Panc1 (cell line): ENCODE measurements around the gene TNFRSF18. TPM values are rescaled to one million over a fixed set of nuclear protein-coding genes. Genes with fewer than 3 reads are reported as not detected.
A peak's percentile ranks its signal among the peaks of the same experiment; 100 is the strongest.

ENCODE experiments used
- ATAC-seq: fragments of 200-7000 bp; cut with Tn5 transposase; 2 replicates; pipeline ENCODE4 v1.9.1; 2020; ENCODE audit warnings: mild to moderate bottlenecking, moderate library complexity
- BruUV-seq: library from RNA; stranded (reverse); fragments of 400-500 nt; replicated peaks from 2 replicates; lab custom pipeline; 2021; lab: Mats Ljungman, UMichigan
- CTCF ChIA-PET: fragments of 300-600 bp; sonication (Branson Sonifier 250); formaldehyde crosslinking; loops from one replicate; lab custom pipeline; 2022; ENCODE audit warnings: antibody characterized with exemption; lab: Charles Lee
- POLR2A ChIA-PET: fragments of 300-600 bp; sonication (Branson Sonifier 250); formaldehyde crosslinking; loops from one replicate; lab custom pipeline; 2022; ENCODE audit warnings: antibody characterized with exemption; lab: Charles Lee
- DNase-seq: peaks from one replicate; pipeline ENCODE4 v3.0.0-alpha.2; 2010; ENCODE audit warnings: low read depth, low spot score
- H3K27ac ChIP-seq: 2 replicates; pipeline ENCODE4 v1.5.1; 2011; ENCODE audit warnings: mild to moderate bottlenecking, low read length, inconsistent platforms
- H3K27me3 ChIP-seq: fragments of 200-500 bp; sonication (Bioruptor generic); 2 replicates; pipeline ENCODE4 v1.6.0; 2014; ENCODE audit warnings: low read length, inconsistent platforms; ENCODE audit not compliant: control insufficient read depth, insufficient read depth
- H3K36me3 ChIP-seq: fragments of 200-500 bp; sonication (Bioruptor generic); 2 replicates; pipeline ENCODE4 v1.5.1; 2014; ENCODE audit warnings: inconsistent platforms, mild to moderate bottlenecking, low read length, moderate library complexity; ENCODE audit not compliant: control insufficient read depth, insufficient read depth
- H3K4me1 ChIP-seq: 2 replicates; pipeline ENCODE4 v1.5.1; 2011; ENCODE audit warnings: inconsistent platforms, mild to moderate bottlenecking, low read length, moderate library complexity; ENCODE audit not compliant: control insufficient read depth, insufficient read depth
- H3K4me3 ChIP-seq, 2 experiments: 2 replicates each; pipeline ENCODE4 v1.5.1; 2011 to 2012; ENCODE audit warnings: low read depth in 2 of 2, low read length in 2 of 2, mild to moderate bottlenecking in 2 of 2, inconsistent platforms in 1 of 2, moderate library complexity in 1 of 2
- H3K9me3 ChIP-seq: fragments of 200-500 bp; sonication (Bioruptor generic); 2 replicates; pipeline ENCODE4 v1.5.1; 2014; ENCODE audit warnings: low read depth, mild to moderate bottlenecking, inconsistent platforms, low read length, moderate library complexity; ENCODE audit not compliant: control insufficient read depth, insufficient read depth
- POLR2AphosphoS5 ChIP-seq: IDR thresholded peaks from 2 replicates; pipeline ENCODE4 v1.6.1; 2012; ENCODE audit warnings: mild to moderate bottlenecking, low read depth, low read length, moderate library complexity
- SIN3A ChIP-seq: IDR thresholded peaks from 2 replicates; pipeline ENCODE4 v1.6.1; 2012; ENCODE audit warnings: low read depth, mild to moderate bottlenecking, low read length, moderate library complexity, borderline replicate concordance; ENCODE audit not compliant: insufficient read depth
- TCF7L2 ChIP-seq: IDR thresholded peaks from 2 replicates; pipeline ENCODE4 v1.6.1; 2011; ENCODE audit warnings: mild to moderate bottlenecking, low read depth, low read length, inconsistent platforms
- in situ Hi-C: cut with HindIII; loops from 2 replicates; pipeline ENCODE4 v1.10.0; 2016; ENCODE audit warnings: low sequenced_read_pairs, low pct_unique_long_range_greater_than_20kb
- intact Hi-C: fragments of 100-400 bp; cut with micrococcal nuclease; formaldehyde crosslinking; loops from one replicate; pipeline ENCODE4 v1.10.0; 2022; ENCODE audit not compliant: unreplicated experiment
- microRNA-seq: library from miRNA; unstranded; fragments of <30 nt; microRNA quantifications from one replicate; pipeline ENCODE4 v1.1.0, GENCODE V29; 2020; ENCODE audit not compliant: unreplicated experiment
- total RNA-seq: library from RNA; stranded (reverse); gene quantifications from one replicate; pipeline ENCODE4 v1.2.1, GENCODE V29; 2021; ENCODE audit not compliant: unreplicated experiment
- TF ChIP-seq, protein P1 (sequence below), 2 experiments: IDR thresholded peaks; 2 replicates each; pipeline ENCODE4 v1.6.1; 2011 to 2012; ENCODE audit warnings: low read depth in 2 of 2, control low read depth in 1 of 2, low read length in 1 of 2, mild to moderate bottlenecking in 1 of 2, moderate library complexity in 1 of 2; ENCODE audit not compliant: insufficient read depth in 1 of 2
- TF ChIP-seq, protein P2 (sequence below): fragments of 450-650 bp; IDR thresholded peaks from 2 replicates; pipeline ENCODE4 v1.5.1; 2017; ENCODE audit warnings: mild to moderate bottlenecking

The TNFRSF18 gene
- total RNA-seq, 1 experiment from 2014 or later: 4.3 TPM

DNA sequence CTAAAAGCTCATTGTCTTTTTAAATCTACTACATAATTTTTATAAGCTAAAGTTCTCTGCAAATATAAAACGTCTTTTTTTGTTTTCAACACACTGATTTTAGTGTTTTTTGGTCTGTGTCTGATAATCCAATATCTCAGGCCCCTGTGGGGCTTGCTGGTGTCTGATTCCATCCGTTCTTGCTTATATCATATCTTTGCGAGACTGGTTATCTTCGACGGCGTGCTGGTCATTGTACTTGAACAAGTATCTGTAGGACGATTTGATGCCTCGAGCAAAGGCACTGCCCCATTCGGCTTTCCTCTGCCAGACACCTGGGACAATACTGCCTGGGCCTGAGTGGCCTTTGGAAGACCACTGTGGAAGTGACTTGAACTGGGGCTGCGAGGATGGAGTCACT lies 51.1 kb downstream of the TNFRSF18 start:
- Histone ChIP-seq H3K4me3 (no peak overlapping the region), H3K27me3 (no peaks in the 10 kb centered on the region), H3K27ac (no peak overlapping the region), H3K9me3 (no peaks in the 10 kb centered on the region), H3K4me1 (peaks cover 12% of the 10 kb centered on the region), H3K36me3 (no peaks in the 10 kb centered on the region; the same call in 1 of the 2 replicates)
- CTCF ChIA-PET: interaction anchor here (0.6 kb wide), 1 partner anchor 18 kb away, joined by 3 read pairs; the partner anchor contains the start of gene TTLL10
- POLR2A ChIA-PET: no interaction called here
- in situ Hi-C loops (no loop called here), intact Hi-C loops (no loop called here)
- no peak for DNase-seq
- no peak for ATAC-seq
- TF ChIP-seq, protein P1, sequence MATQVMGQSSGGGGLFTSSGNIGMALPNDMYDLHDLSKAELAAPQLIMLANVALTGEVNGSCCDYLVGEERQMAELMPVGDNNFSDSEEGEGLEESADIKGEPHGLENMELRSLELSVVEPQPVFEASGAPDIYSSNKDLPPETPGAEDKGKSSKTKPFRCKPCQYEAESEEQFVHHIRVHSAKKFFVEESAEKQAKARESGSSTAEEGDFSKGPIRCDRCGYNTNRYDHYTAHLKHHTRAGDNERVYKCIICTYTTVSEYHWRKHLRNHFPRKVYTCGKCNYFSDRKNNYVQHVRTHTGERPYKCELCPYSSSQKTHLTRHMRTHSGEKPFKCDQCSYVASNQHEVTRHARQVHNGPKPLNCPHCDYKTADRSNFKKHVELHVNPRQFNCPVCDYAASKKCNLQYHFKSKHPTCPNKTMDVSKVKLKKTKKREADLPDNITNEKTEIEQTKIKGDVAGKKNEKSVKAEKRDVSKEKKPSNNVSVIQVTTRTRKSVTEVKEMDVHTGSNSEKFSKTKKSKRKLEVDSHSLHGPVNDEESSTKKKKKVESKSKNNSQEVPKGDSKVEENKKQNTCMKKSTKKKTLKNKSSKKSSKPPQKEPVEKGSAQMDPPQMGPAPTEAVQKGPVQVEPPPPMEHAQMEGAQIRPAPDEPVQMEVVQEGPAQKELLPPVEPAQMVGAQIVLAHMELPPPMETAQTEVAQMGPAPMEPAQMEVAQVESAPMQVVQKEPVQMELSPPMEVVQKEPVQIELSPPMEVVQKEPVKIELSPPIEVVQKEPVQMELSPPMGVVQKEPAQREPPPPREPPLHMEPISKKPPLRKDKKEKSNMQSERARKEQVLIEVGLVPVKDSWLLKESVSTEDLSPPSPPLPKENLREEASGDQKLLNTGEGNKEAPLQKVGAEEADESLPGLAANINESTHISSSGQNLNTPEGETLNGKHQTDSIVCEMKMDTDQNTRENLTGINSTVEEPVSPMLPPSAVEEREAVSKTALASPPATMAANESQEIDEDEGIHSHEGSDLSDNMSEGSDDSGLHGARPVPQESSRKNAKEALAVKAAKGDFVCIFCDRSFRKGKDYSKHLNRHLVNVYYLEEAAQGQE (IDR thresholded peaks at IDR 0.05; ENCODE audit: insufficient read depth in 1 of 2, low read depth in 2 of 2, low read length in 1 of 2): no peak
- BruUV-seq: no TSS peak

DNA sequence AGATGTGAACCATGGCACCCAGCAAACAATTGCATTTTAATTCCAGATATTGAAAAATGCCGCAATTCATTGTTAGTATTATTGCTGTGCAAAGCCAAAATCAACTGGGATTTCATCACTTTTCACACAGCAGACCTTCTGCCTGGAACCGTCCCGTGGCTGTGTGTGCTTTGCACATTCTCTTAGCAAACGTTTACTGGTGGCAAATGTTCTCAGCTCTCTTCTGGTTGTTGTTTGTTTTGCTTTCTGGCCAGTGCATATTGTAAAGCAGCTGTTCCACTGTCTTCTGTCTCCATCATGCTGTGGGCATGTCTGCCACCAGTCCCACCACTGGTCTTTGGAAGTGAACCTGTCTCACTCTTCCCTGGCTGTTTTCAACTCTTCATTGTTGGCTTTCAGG lies 52.5 kb downstream of the TNFRSF18 start:
- TF ChIP-seq TCF7L2: no peak
- TF ChIP-seq, protein P1 (IDR thresholded peaks at IDR 0.05; ENCODE audit: insufficient read depth in 1 of 2, low read depth in 2 of 2, low read length in 1 of 2): no peak
- TF ChIP-seq SIN3A: no peak
- TF ChIP-seq POLR2AphosphoS5: no peak
- TF ChIP-seq, protein P2, sequence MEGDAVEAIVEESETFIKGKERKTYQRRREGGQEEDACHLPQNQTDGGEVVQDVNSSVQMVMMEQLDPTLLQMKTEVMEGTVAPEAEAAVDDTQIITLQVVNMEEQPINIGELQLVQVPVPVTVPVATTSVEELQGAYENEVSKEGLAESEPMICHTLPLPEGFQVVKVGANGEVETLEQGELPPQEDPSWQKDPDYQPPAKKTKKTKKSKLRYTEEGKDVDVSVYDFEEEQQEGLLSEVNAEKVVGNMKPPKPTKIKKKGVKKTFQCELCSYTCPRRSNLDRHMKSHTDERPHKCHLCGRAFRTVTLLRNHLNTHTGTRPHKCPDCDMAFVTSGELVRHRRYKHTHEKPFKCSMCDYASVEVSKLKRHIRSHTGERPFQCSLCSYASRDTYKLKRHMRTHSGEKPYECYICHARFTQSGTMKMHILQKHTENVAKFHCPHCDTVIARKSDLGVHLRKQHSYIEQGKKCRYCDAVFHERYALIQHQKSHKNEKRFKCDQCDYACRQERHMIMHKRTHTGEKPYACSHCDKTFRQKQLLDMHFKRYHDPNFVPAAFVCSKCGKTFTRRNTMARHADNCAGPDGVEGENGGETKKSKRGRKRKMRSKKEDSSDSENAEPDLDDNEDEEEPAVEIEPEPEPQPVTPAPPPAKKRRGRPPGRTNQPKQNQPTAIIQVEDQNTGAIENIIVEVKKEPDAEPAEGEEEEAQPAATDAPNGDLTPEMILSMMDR: no peak
- in situ Hi-C loops (no loop called here), intact Hi-C loops (no loop called here)
- Histone ChIP-seq H3K27me3 (no peaks in the 10 kb centered on the region), H3K4me3 (no peak overlapping the region), H3K4me1 (peaks cover 12% of the 10 kb centered on the region), H3K9me3 (no peaks in the 10 kb centered on the region), H3K36me3 (no peaks in the 10 kb centered on the region; the same call in 1 of the 2 replicates), H3K27ac (no peak overlapping the region)
- no TSS peak for BruUV-seq
- DNase-seq (no peak), ATAC-seq (no peak)
- CTCF ChIA-PET: no interaction called here
- POLR2A ChIA-PET: no interaction called here

Small RNA genes within 50 kb of the gene (microRNA-seq; reads per million reads assigned to microRNA genes)
- gene MIR200A: 15.9 reads per million, percentile 35 among the genes with 10 or more reads in this experiment
- gene MIR200B: 170 reads per million, percentile 62 among the genes with 10 or more reads in this experiment
- 16.2 reads per million, percentile 36 among the genes with 10 or more reads in this experiment for gene MIR429

Other genes with a start within 250 kb of the TNFRSF18 start
- gene NOC2L, start 247.3 kb downstream of the TNFRSF18 start, total RNA-seq: 193 TPM
- gene KLHL17, start 246.0 kb downstream of the TNFRSF18 start, total RNA-seq: 58.8 TPM
- gene PLEKHN1, start 240.1 kb downstream of the TNFRSF18 start, total RNA-seq: 9.8 TPM
- gene PERM1, start 224.5 kb downstream of the TNFRSF18 start, total RNA-seq: 1.5 TPM
- gene HES4, start 206.5 kb downstream of the TNFRSF18 start, total RNA-seq: 74.2 TPM
- 102 TPM for gene ISG15, start 193.1 kb downstream of the TNFRSF18 start, total RNA-seq
- gene AGRN, start 186.5 kb downstream of the TNFRSF18 start, total RNA-seq: 153 TPM
- 0.08 TPM for gene RNF223, start 132.3 kb downstream of the TNFRSF18 start, total RNA-seq
- 28.8 TPM for gene C1orf159, start 90.5 kb downstream of the TNFRSF18 start, total RNA-seq
- gene TTLL10, start 32.7 kb downstream of the TNFRSF18 start, total RNA-seq: not detected
- gene TNFRSF4, start 7.6 kb upstream of the TNFRSF18 start, total RNA-seq: 0.62 TPM
- 335 TPM for gene SDF4, start 25.4 kb upstream of the TNFRSF18 start, total RNA-seq
- 46.4 TPM for gene B3GALT6, start 25.6 kb upstream of the TNFRSF18 start, total RNA-seq
- 41.4 TPM for gene C1QTNF12, start 40.1 kb upstream of the TNFRSF18 start, total RNA-seq
- 101 TPM for gene UBE2J2, start 67.3 kb upstream of the TNFRSF18 start, total RNA-seq
- gene SCNN1D, start 73.8 kb upstream of the TNFRSF18 start, total RNA-seq: 9.8 TPM
- 30.7 TPM for gene ACAP3, start 101.3 kb upstream of the TNFRSF18 start, total RNA-seq
- gene PUSL1, start 102.0 kb upstream of the TNFRSF18 start, total RNA-seq: 46.9 TPM
- 114 TPM for gene INTS11, start 118.1 kb upstream of the TNFRSF18 start, total RNA-seq
- 52.2 TPM for gene CPTP, start 118.2 kb upstream of the TNFRSF18 start, total RNA-seq
- gene TAS1R3, start 124.7 kb upstream of the TNFRSF18 start, total RNA-seq: 0.31 TPM
- gene DVL1, start 142.8 kb upstream of the TNFRSF18 start, total RNA-seq: 144 TPM
- gene MXRA8, start 152.0 kb upstream of the TNFRSF18 start, total RNA-seq: 96.0 TPM
- gene AURKAIP1, start 168.6 kb upstream of the TNFRSF18 start, total RNA-seq: 335 TPM
- 297 TPM for gene CCNL2, start 192.7 kb upstream of the TNFRSF18 start, total RNA-seq
- gene MRPL20, start 200.7 kb upstream of the TNFRSF18 start, total RNA-seq: 196 TPM
- gene ANKRD65, start 214.7 kb upstream of the TNFRSF18 start, total RNA-seq: 1.9 TPM
- 858 TPM for gene VWA1, start 229.1 kb upstream of the TNFRSF18 start, total RNA-seq
- gene ATAD3C, start 243.1 kb upstream of the TNFRSF18 start, total RNA-seq: 10.6 TPM